ENCODE measurements around the gene SAT2.
A peak's percentile ranks its signal among the peaks of the same experiment; 100 is the strongest.

Gene SAT2

DNA sequence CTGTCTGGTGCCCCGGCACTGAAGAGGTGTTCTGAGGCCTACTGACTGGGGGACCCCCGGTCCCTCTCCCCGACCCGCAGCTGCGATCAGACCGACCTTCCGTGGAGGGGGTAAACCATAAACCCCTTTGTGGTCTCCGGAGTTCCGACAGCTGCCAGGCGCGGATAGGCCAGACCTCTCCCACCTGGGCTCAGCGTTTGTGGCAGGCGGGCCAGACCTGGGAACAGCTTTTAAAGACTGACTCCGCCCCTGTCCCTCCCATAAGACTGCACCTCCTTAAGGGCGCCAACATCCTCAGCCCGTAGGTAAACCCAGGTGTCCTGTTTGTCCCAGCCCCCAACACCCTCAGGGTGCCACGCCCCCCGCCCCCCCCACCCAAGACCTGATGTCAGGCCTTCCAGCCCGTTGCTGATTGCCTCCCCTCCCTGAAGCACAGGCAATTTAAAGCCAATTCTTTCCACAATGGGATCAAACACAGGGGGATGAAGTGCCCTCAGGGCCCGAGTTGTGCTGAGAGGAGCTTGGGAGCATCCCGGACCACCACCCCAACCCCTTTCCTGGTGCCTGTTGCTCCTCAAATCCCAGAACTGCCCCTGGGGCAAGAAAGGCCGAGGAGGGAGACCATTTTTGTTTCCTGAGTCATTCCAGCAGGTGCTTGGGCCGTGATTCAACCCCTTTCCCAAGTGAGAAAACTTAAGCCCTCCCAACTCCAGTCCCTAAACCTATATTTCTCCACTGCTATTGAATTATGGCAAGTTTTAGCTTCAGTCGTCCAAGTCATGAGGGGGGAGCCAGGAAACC is 37.5 kb downstream of the SAT2 start, which contains the start of gene SOX15:
TSS of gene SOX15 (minus strand) at position 204 of the 801 bp plus-strand sequence. CDS start 418 bp downstream, outside the sequence.
- no peak for DNase-seq

DNA sequence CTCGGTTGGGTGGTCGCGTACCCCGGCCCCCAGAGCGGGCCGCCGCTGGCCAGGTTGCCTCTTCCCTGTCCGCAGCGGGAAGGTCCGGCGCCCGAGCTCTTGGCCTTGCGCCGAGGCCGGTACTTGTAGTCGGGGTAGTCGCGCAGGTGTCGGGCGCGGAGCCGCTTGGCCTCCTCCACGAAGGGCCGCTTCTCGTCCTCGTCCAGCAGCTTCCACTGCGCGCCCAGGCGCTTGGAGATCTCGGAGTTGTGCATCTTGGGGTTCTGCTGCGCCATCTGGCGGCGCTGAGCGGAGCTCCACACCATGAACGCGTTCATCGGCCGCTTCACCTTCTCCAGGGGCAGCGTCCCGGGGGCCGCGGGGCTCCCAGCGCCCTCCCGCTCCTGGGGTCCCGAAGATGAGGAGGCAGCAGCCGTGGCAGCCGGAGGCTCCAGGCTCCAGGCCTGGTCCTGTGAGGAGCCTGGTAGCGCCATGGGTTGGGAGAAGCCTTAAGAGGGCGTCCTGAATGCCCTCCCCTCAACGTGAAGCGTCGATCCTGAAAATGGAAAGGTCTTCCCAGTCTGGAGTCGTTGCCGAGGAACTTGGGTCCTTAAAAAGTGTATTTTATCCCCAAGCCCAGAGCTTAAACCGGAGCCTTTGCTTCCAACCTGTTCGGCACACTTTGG is 38.3 kb downstream of the SAT2 start:
- no peak for DNase-seq

DNA sequence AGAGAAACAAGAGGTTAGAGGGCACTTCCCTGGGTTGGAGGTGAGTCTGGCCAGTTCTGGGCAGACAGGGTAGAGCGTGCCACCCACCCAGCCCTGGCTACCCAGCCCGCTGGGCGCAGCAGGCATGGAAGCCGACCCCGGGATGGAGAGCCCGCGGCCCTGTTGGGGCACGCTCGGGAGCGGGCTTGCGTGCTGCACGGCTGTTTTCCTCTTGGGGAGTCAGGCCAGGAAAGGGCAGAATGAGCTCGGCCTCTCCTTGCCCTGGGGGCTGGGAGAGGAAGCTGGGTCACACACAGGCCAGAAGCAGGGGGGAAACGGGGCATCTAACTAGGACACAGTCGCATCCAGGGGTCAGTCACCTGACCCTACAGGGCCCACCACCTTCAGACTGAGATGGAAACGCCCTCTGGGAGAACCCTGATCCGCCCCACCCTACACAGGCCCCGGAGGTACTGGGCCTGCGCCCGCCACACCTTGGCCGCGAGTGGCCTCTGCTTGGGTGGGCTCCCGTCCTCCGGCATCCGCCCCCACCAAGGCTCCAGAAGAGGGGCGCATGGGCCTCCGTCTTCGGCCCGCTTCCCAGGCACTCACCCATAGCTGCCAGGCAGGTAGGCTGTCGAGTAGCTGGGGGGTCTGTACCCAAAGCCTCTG is 38.9 kb downstream of the SAT2 start:
- DNase-seq = no peak

DNA sequence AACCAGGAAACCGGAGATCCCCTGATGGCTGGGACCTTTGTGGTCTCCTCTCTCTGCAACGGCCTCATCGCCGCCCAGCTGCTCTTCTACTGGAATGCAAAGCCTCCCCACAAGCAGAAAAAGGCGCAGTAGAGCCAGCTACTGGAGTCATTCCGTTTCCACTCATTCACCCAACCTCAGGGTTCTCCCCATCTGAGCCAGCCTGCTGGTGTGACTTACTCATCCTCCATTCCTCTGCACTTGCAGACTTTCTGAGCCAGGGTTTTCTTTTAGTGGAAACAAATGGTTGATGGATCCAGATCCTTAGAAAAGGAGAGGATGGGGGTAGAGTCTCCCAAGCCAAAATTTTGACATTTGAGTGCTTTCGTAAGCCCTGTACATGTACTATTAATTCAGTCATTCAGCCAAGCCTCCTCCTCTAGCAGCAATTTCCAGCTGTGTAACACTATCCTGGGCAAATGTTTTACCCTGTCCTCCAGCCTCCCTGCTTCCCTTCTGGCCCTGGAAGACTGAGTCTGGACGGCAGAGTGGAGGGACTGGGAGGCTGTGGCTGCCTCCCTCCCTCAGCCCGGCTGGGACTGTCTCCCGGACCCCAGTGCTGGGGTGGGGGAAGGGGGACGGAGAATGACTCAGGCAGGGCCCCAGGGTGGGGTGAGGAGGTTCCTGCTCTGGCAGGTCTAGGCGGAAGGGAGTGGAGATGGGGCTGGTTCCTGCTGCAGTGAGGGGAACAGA is 40.0 kb downstream of the SAT2 start:
- DNase-seq = no peak

DNA sequence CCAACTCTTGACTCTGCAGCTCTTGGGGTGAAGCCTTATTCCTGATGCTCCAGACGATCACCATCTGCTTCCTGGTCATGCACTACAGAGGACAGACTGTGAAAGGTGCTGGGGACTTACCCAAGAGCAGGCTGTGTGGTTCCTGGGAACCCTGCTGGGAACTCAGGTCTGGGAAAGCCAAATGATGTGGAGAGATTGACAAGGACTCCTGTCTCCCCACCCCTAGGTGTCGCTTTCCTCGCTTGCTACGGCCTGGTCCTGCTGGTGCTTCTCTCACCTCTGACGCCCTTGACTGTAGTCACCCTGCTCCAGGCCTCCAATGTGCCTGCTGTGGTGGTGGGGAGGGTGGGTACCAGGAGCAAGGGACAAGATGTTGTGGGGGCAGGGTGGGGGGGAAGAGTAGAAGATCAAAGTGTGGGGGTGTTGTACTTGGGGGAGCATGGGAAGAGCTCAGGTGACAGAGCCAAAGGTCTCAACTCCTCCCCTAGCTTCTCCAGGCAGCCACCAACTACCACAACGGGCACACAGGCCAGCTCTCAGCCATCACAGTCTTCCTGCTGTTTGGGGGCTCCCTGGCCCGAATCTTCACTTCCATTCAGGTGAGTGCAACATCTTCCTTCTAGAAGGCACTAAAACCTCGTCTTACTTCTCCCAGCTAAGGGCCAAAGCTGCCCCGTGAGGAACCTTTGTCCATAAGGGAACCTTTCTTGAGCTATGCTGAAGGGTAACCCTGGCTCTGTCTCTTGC is 40.8 kb downstream of the SAT2 start:
- DNase-seq = no peak

DNA sequence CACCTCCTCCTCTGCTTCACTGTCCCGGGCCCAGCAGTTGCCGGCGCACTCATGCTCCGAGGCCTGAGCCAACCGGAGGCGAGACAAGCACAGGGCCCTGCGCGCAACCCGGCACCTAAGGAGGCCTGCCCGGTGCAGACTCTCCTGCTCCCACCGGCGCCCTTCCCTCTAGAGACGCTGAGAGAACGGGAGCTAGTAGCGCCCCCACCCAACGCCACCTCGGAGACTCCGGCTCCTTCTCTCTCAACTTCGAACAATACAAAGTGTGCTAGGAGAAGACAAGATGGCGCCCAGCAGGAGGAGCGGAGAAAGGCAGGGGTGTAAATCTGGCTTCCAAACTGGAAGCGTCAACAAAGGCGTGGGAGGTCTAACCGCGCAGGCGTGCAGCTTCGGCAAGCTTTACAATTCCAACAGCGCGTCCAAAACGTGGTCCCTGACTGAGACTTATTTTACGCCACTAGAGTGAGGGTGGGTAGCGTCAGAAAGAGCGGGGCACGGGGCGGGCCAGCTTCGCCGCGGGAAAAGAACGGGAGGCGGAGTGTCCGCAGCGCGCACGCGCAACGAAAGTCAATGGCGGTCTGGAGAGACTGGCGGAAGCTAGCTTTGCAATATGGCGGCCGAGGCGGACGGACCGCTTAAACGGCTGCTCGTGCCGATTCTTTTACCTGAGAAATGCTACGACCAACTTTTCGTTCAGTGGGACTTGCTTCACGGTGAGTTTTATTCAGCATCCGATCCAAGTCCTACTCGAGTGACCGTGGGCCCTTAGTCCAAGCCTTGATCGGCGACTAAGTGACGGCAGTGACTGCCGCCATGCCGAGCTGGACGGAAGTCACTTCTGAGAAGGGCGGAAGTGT is 44.1 kb downstream of the SAT2 start, which contains the start of gene MPDU1:
TSS of gene MPDU1 (plus strand) at position 600 of the 857 bp plus-strand sequence. CDS start at position 611, 11 bp downstream.
- DNase-seq = peak; percentile 96

DNA sequence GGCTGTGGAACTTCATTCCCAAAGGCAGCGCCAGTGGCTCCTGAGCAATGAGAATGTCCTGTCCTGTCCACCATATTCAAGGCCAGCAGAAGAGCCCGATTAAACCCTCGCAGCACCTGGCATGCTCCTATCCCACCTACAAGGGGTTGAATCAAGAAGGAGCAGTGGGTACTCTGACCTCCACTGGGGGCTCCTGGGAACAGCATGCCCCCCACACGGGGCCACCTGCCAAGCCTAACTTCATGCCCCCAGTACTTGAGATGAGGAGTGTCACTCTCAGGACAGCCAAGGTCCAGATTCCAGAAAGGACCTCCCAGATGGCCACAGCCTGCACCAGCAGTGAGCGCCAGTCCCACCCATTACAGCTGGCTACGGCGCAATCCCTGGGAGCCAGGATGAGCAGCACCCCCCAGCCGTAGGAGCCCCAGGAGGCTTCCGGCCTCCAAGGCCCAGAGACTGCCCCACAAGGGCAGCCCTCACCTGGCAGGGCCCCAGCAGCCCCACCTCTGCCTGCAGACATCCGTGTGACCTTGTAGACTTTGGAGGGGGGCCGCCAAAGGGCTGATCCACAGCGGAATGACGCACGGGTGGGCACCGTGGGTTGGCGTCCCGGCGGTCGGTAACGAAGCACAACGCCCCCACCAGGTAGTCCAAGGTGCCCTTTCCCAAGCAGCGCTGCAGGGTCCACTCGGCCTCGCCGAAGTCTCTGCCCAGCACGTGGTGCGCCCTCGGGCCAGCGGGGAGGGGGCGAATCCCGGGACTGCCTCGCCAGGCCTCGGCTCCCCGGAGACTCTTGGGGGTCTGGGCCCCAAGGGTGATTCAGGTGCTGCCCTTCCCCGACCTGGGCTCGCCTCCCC is 45.0 kb downstream of the SAT2 start:
- DNase-seq = no peak

DNA sequence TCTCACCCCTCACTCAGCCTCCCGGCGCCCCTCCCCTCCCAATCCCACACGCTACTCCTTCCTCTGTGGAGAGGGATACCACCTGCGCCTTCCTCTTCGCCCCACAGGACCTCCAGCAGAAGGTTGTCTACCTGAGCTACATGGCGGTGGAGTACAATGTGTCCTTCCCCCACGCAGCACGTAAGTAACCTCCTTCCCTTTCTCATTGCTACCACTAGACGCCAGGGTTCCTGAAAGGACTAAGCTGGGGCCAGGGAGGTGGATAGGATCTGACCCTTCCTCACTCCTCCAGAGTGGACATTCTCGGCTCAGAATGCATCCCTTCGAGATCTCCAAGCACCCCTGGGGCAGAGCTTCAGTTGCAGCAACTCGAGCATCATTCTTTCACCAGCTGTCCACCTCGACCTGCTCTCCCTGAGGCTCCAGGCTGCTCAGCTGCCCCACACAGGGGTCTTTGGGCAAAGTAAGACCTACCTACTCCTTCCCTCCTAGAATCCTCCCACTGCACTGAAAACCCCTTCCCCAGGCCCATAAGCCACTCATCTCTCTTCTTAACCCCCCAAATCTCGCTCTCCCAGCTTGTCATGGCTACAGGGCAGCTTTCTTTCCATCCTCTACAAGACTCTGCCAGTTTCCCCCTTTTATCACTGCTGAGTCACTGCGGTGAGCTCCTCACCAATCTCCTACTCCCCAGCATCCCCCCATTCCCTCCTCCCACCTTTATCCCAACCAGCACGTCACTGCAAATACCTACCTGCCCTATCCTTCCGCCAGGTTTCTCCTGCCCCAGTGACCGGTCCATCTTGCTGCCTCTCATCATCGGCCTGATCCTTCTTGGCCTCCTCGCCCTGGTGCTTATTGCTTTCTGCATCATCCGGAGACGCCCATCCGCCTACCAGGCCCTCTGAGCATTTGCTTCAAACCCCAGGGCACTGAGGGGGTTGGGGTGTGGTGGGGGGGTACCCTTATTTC is 46.7 kb downstream of the SAT2 start:
- DNase-seq = no peak

DNA sequence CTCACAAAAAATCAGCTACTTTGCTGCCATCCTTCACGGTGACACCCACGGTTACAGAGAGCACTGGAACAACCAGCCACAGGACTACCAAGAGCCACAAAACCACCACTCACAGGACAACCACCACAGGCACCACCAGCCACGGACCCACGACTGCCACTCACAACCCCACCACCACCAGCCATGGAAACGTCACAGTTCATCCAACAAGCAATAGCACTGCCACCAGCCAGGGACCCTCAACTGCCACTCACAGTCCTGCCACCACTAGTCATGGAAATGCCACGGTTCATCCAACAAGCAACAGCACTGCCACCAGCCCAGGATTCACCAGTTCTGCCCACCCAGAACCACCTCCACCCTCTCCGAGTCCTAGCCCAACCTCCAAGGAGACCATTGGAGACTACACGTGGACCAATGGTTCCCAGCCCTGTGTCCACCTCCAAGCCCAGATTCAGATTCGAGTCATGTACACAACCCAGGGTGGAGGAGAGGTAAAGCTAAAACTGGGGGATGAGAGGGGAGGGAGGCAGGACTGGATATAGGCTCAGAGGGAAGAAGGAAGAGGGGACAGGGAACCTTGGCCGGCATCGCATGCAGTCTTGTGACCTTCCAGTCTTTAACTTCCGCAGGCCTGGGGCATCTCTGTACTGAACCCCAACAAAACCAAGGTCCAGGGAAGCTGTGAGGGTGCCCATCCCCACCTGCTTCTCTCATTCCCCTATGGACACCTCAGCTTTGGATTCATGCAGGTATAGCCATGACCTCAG is 47.6 kb downstream of the SAT2 start:
- DNase-seq = no peak

DNA sequence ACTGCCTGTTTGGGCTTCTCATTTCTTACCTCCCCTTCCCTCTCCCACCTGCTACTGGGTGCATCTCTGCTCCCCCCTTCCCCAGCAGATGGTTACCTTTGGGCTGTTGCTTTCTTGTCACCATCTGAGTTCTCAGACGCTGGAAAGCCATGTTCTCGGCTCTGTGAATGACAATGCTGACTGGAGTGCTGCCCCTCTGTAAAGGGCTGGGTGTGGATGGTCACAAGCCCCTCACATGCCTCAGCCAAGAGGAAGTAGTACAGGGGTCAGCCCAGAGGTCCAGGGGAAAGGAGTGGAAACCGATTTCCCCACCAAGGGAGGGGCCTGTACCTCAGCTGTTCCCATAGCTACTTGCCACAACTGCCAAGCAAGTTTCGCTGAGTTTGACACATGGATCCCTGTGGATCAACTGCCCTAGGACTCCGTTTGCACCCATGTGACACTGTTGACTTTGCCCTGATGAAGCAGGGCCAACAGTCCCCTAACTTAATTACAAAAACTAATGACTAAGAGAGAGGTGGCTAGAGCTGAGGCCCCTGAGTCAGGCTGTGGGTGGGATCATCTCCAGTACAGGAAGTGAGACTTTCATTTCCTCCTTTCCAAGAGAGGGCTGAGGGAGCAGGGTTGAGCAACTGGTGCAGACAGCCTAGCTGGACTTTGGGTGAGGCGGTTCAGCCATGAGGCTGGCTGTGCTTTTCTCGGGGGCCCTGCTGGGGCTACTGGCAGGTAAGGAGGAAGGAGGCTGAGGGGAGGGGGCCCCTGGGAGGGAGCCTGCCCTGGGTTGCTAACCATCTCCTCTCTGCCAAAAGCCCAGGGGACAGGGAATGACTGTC is 48.4 kb downstream of the SAT2 start, which contains the start of gene CD68:
TSS of gene CD68 (plus strand) at position 638 of the 833 bp plus-strand sequence. CDS start at position 678, 40 bp downstream.
- no peak for DNase-seq

DNA sequence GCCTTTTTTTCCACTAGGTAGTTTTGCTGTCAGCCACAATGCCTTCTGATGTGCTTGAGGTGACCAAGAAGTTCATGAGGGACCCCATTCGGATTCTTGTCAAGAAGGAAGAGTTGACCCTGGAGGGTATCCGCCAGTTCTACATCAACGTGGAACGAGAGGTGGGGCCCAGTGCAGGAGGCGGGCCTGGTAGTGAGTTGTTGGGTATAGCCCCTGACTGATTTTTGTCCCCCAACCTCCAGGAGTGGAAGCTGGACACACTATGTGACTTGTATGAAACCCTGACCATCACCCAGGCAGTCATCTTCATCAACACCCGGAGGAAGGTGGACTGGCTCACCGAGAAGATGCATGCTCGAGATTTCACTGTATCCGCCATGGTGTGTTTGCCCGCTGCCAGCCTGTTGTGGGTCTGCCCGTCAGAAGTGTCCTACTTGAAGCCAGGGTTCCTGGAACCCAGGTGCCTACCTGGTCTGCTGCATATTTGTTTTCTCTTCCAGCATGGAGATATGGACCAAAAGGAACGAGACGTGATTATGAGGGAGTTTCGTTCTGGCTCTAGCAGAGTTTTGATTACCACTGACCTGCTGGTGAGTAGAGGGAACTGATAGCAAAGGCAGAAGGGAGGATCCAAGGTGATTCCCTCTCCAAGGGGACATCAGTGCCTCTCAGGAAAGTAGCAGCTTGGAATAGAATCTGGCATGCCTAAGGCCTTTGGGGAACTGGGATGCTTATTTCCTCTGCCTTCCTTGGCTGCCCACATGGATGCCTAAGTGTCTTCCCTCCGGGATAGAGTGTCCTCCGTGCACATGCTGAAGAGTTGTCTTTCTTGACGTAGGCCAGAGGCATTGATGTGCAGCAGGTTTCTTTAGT is 50.1 kb downstream of the SAT2 start:
- no peak for DNase-seq

DNA sequence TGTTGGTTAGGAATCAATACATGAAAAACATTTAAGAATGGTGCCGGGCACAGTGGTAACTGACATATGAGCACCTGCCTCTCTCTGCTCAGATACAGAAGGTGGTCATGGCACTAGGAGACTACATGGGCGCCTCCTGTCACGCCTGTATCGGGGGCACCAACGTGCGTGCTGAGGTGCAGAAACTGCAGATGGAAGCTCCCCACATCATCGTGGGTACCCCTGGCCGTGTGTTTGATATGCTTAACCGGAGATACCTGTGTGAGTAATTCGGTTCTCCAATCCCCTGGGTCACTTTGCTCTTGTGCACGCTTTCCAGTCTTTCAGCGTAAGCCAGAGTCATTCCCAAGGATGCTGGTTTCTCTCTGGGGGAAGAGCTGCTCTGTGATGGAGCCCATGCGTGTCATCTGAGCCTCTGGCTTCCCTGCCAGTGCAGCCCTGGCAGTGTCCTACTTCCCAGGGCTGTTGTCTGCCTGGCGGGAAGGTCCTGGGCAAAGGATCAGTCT is 51.1 kb downstream of the SAT2 start:
- DNase-seq = no peak
